Measurements from ENCODE around the gene MDGA2.
"Not testable (repeated sequence)": the region's sequence is repeated elsewhere in the genome, so short reads cannot be mapped to it uniquely, and the experiment has no call there.

MDGA2 gene

GRCh38 chr14:47259796-47260195 is 415.6 kb downstream of the MDGA2 start:
- Histone ChIP-seq H3K36me3 (ENCODE audit: control insufficient read depth in 2 of 2, insufficient read depth in 2 of 2, low read length in 2 of 2) (no peaks in the 10 kb centered on the region), H3K9me3 (ENCODE audit: control insufficient read depth in 2 of 2, low read length in 2 of 2) (no peaks in the 10 kb centered on the region), H3K9ac (ENCODE audit: low read length in 2 of 2) (no peak overlapping the region)

GRCh38 chr14:47257013-47257412 is 418.4 kb downstream of the MDGA2 start:
- no peak overlapping the region for H3K4me3 ChIP-seq (ENCODE audit: low read length in 2 of 2)
- H3K36me3 ChIP-seq (ENCODE audit: control insufficient read depth in 2 of 2, insufficient read depth in 2 of 2, low read length in 2 of 2): no peaks in the 10 kb centered on the region
- H3K27me3 ChIP-seq (ENCODE audit: control insufficient read depth in 1 of 2, insufficient read depth in 2 of 2, low read length in 2 of 2): no peaks in the 10 kb centered on the region
- no peak overlapping the region for H3K9ac ChIP-seq (ENCODE audit: low read length in 2 of 2)
- H3K9me3 ChIP-seq (ENCODE audit: control insufficient read depth in 2 of 2, low read length in 2 of 2): no peaks in the 10 kb centered on the region
- no peak overlapping the region for H3K27ac ChIP-seq (ENCODE audit: low read length)
- no peaks in the 10 kb centered on the region for H3K4me1 ChIP-seq (ENCODE audit: control insufficient read depth, insufficient read depth, low read length)

More at GRCh38 chr14:47259796-47260195, 415.6 kb downstream of the MDGA2 start:
- Histone ChIP-seq H3K4me1 (ENCODE audit: control insufficient read depth, insufficient read depth, low read length) (no peaks in the 10 kb centered on the region), H3K27ac (ENCODE audit: low read length) (no peak overlapping the region), H3K27me3 (ENCODE audit: control insufficient read depth in 1 of 2, insufficient read depth in 2 of 2, low read length in 2 of 2) (no peaks in the 10 kb centered on the region), H3K4me3 (ENCODE audit: low read length in 2 of 2) (no peak overlapping the region)

- Histone ChIP-seq H3K27ac (ENCODE audit: low read length) (no peak overlapping the region), H3K9me3 (ENCODE audit: control insufficient read depth in 2 of 2, low read length in 2 of 2) (no peaks in the 10 kb centered on the region), H3K9ac (ENCODE audit: low read length in 2 of 2) (no peak overlapping the region), H3K27me3 (ENCODE audit: control insufficient read depth in 1 of 2, insufficient read depth in 2 of 2, low read length in 2 of 2) (no peaks in the 10 kb centered on the region), H3K36me3 (ENCODE audit: control insufficient read depth in 2 of 2, insufficient read depth in 2 of 2, low read length in 2 of 2) (no peaks in the 10 kb centered on the region), H3K4me1 (ENCODE audit: control insufficient read depth, insufficient read depth, low read length) (no peaks in the 10 kb centered on the region), H3K4me3 (ENCODE audit: low read length in 2 of 2) (no peak overlapping the region)
These were observed 422.6 kb downstream of the MDGA2 start for GRCh38 chr14:47252802-47253201.

- no peaks in the 10 kb centered on the region for H3K27me3 ChIP-seq (ENCODE audit: control insufficient read depth in 1 of 2, insufficient read depth in 2 of 2, low read length in 2 of 2)
- no peak overlapping the region for H3K9ac ChIP-seq (ENCODE audit: low read length in 2 of 2)
- H3K9me3 ChIP-seq (ENCODE audit: control insufficient read depth in 2 of 2, low read length in 2 of 2): no peaks in the 10 kb centered on the region
- no peaks in the 10 kb centered on the region for H3K36me3 ChIP-seq (ENCODE audit: control insufficient read depth in 2 of 2, insufficient read depth in 2 of 2, low read length in 2 of 2)
- H3K27ac ChIP-seq (ENCODE audit: low read length): no peak overlapping the region
- H3K4me1 ChIP-seq (ENCODE audit: control insufficient read depth, insufficient read depth, low read length): no peaks in the 10 kb centered on the region
- no peak overlapping the region for H3K4me3 ChIP-seq (ENCODE audit: low read length in 2 of 2)
These were observed 429.0 kb downstream of the MDGA2 start for GRCh38 chr14:47246367-47246766.

GRCh38 chr14:47242579-47242978 is 432.8 kb downstream of the MDGA2 start:
- not testable (repeated sequence) for H3K36me3 ChIP-seq (ENCODE audit: control insufficient read depth in 2 of 2, insufficient read depth in 2 of 2, low read length in 2 of 2); H3K9ac ChIP-seq (ENCODE audit: low read length in 2 of 2); H3K27ac ChIP-seq (ENCODE audit: low read length); H3K4me1 ChIP-seq (ENCODE audit: control insufficient read depth, insufficient read depth, low read length); H3K9me3 ChIP-seq (ENCODE audit: control insufficient read depth in 2 of 2, low read length in 2 of 2); H3K27me3 ChIP-seq (ENCODE audit: control insufficient read depth in 1 of 2, insufficient read depth in 2 of 2, low read length in 2 of 2); H3K4me3 ChIP-seq (ENCODE audit: low read length in 2 of 2)

GRCh38 chr14:47240748-47241437 is 434.5 kb downstream of the MDGA2 start:
- Histone ChIP-seq H3K4me1 (ENCODE audit: control insufficient read depth, insufficient read depth, low read length) (no peaks in the 10 kb centered on the region), H3K27me3 (ENCODE audit: control insufficient read depth in 1 of 2, insufficient read depth in 2 of 2, low read length in 2 of 2) (no peaks in the 10 kb centered on the region), H3K27ac (ENCODE audit: low read length) (no peak overlapping the region), H3K9ac (ENCODE audit: low read length in 2 of 2) (no peak overlapping the region), H3K9me3 (ENCODE audit: control insufficient read depth in 2 of 2, low read length in 2 of 2) (no peaks in the 10 kb centered on the region), H3K36me3 (ENCODE audit: control insufficient read depth in 2 of 2, insufficient read depth in 2 of 2, low read length in 2 of 2) (no peaks in the 10 kb centered on the region), H3K4me3 (ENCODE audit: low read length in 2 of 2) (no peak overlapping the region)

GRCh38 chr14:47235619-47236018 is 439.8 kb downstream of the MDGA2 start:
- Histone ChIP-seq H3K27ac (ENCODE audit: low read length) (no peak overlapping the region), H3K9me3 (ENCODE audit: control insufficient read depth in 2 of 2, low read length in 2 of 2) (no peaks in the 10 kb centered on the region), H3K4me1 (ENCODE audit: control insufficient read depth, insufficient read depth, low read length) (no peaks in the 10 kb centered on the region), H3K36me3 (ENCODE audit: control insufficient read depth in 2 of 2, insufficient read depth in 2 of 2, low read length in 2 of 2) (no peaks in the 10 kb centered on the region), H3K27me3 (ENCODE audit: control insufficient read depth in 1 of 2, insufficient read depth in 2 of 2, low read length in 2 of 2) (no peaks in the 10 kb centered on the region), H3K9ac (ENCODE audit: low read length in 2 of 2) (no peak overlapping the region), H3K4me3 (ENCODE audit: low read length in 2 of 2) (no peak overlapping the region)

GRCh38 chr14:47226877-47227520 is 448.4 kb downstream of the MDGA2 start:
- no peak overlapping the region for H3K27ac ChIP-seq (ENCODE audit: low read length)
- H3K9ac ChIP-seq (ENCODE audit: low read length in 2 of 2): no peak overlapping the region
- no peaks in the 10 kb centered on the region for H3K9me3 ChIP-seq (ENCODE audit: control insufficient read depth in 2 of 2, low read length in 2 of 2)
- no peaks in the 10 kb centered on the region for H3K4me1 ChIP-seq (ENCODE audit: control insufficient read depth, insufficient read depth, low read length)
- H3K4me3 ChIP-seq (ENCODE audit: low read length in 2 of 2): no peak overlapping the region
- H3K36me3 ChIP-seq (ENCODE audit: control insufficient read depth in 2 of 2, insufficient read depth in 2 of 2, low read length in 2 of 2): no peaks in the 10 kb centered on the region
- no peaks in the 10 kb centered on the region for H3K27me3 ChIP-seq (ENCODE audit: control insufficient read depth in 1 of 2, insufficient read depth in 2 of 2, low read length in 2 of 2)

- Histone ChIP-seq H3K9me3 (ENCODE audit: control insufficient read depth in 2 of 2, low read length in 2 of 2) (no peaks in the 10 kb centered on the region), H3K9ac (ENCODE audit: low read length in 2 of 2) (no peak overlapping the region), H3K4me1 (ENCODE audit: control insufficient read depth, insufficient read depth, low read length) (no peaks in the 10 kb centered on the region), H3K27me3 (ENCODE audit: control insufficient read depth in 1 of 2, insufficient read depth in 2 of 2, low read length in 2 of 2) (no peaks in the 10 kb centered on the region), H3K4me3 (ENCODE audit: low read length in 2 of 2) (no peak overlapping the region), H3K36me3 (ENCODE audit: control insufficient read depth in 2 of 2, insufficient read depth in 2 of 2, low read length in 2 of 2) (no peaks in the 10 kb centered on the region), H3K27ac (ENCODE audit: low read length) (no peak overlapping the region)
These were observed 451.7 kb downstream of the MDGA2 start for GRCh38 chr14:47223656-47224055.

- Histone ChIP-seq H3K9ac (ENCODE audit: low read length in 2 of 2) (no peak overlapping the region), H3K27me3 (ENCODE audit: control insufficient read depth in 1 of 2, insufficient read depth in 2 of 2, low read length in 2 of 2) (no peaks in the 10 kb centered on the region), H3K4me3 (ENCODE audit: low read length in 2 of 2) (no peak overlapping the region), H3K36me3 (ENCODE audit: control insufficient read depth in 2 of 2, insufficient read depth in 2 of 2, low read length in 2 of 2) (no peaks in the 10 kb centered on the region), H3K9me3 (ENCODE audit: control insufficient read depth in 2 of 2, low read length in 2 of 2) (no peaks in the 10 kb centered on the region), H3K27ac (ENCODE audit: low read length) (no peak overlapping the region), H3K4me1 (ENCODE audit: control insufficient read depth, insufficient read depth, low read length) (no peaks in the 10 kb centered on the region)
These were observed 455.3 kb downstream of the MDGA2 start for GRCh38 chr14:47220096-47220495.

GRCh38 chr14:47211263-47211662 is 464.1 kb downstream of the MDGA2 start:
- Histone ChIP-seq H3K27ac (ENCODE audit: low read length) (no peak overlapping the region), H3K27me3 (ENCODE audit: control insufficient read depth in 1 of 2, insufficient read depth in 2 of 2, low read length in 2 of 2) (no peaks in the 10 kb centered on the region), H3K4me3 (ENCODE audit: low read length in 2 of 2) (no peak overlapping the region), H3K9ac (ENCODE audit: low read length in 2 of 2) (no peak overlapping the region), H3K4me1 (ENCODE audit: control insufficient read depth, insufficient read depth, low read length) (no peaks in the 10 kb centered on the region), H3K9me3 (ENCODE audit: control insufficient read depth in 2 of 2, low read length in 2 of 2) (no peaks in the 10 kb centered on the region), H3K36me3 (ENCODE audit: control insufficient read depth in 2 of 2, insufficient read depth in 2 of 2, low read length in 2 of 2) (no peaks in the 10 kb centered on the region)
